Neuron (in vitro differentiated cells): ENCODE measurements around the gene SESN2.

Experiments
- H2AFZ ChIP-seq: one replicate; pipeline ENCODE4 v1.6.1; 2013; ENCODE audit warnings: low read depth, mild to moderate bottlenecking, inconsistent platforms, low read length, moderate library complexity
- H3K27me3 ChIP-seq: one replicate; pipeline ENCODE4 v1.6.1; 2013; ENCODE audit warnings: low read length; ENCODE audit not compliant: insufficient read depth
- H3K36me3 ChIP-seq: one replicate; pipeline ENCODE4 v1.6.1; 2013; ENCODE audit warnings: low read length; ENCODE audit not compliant: insufficient read depth
- H3K4me1 ChIP-seq: one replicate; pipeline ENCODE4 v1.6.1; 2013; ENCODE audit warnings: low read length; ENCODE audit not compliant: insufficient read depth
- H3K4me3 ChIP-seq: 2 replicates; pipeline ENCODE4 v1.5.1; 2013; ENCODE audit warnings: mild to moderate bottlenecking, low read length, moderate library complexity
- H3K9me3 ChIP-seq: one replicate; pipeline ENCODE4 v1.6.1; 2013; ENCODE audit warnings: low read length

SESN2 gene

GRCh38 chr1:28259252-28259933, at the start of gene SESN2:
Gene SESN2 (plus strand): TSS chr1:28259518. CDS start chr1:28259848, 330 bp downstream.
- Histone ChIP-seq H3K36me3 (peaks cover 2% of the 10 kb centered on the region), H3K4me3 (peak within 1 kb of the TSS; percentile 64), H2AFZ (peak within 1 kb of the TSS; percentile 66), H3K9me3 (no peaks in the 10 kb centered on the region), H3K4me1 (peaks cover 13% of the 10 kb centered on the region), H3K27me3 (no peaks in the 10 kb centered on the region)

GRCh38 chr1:28209700-28210099, 49.6 kb upstream of the SESN2 start:
- H3K4me3 ChIP-seq: no peak overlapping the region
- no peak overlapping the region for H2AFZ ChIP-seq
- no peaks in the 10 kb centered on the region for H3K4me1 ChIP-seq
- H3K36me3 ChIP-seq: peaks cover 66% of the 10 kb centered on the region
- H3K9me3 ChIP-seq: no peaks in the 10 kb centered on the region
- H3K27me3 ChIP-seq: no peaks in the 10 kb centered on the region

GRCh38 chr1:28213315-28213714, 46.0 kb upstream of the SESN2 start:
- H3K27me3 ChIP-seq: no peaks in the 10 kb centered on the region
- no peak overlapping the region for H3K4me3 ChIP-seq
- H3K9me3 ChIP-seq: no peaks in the 10 kb centered on the region
- no peaks in the 10 kb centered on the region for H3K4me1 ChIP-seq
- peaks cover 44% of the 10 kb centered on the region for H3K36me3 ChIP-seq
- H2AFZ ChIP-seq: no peak overlapping the region

GRCh38 chr1:28229089-28229488, 30.2 kb upstream of the SESN2 start:
- peaks cover 6% of the 10 kb centered on the region for H3K4me1 ChIP-seq
- no peaks in the 10 kb centered on the region for H3K9me3 ChIP-seq
- no peaks in the 10 kb centered on the region for H3K27me3 ChIP-seq
- H3K36me3 ChIP-seq: peaks cover 45% of the 10 kb centered on the region
- H3K4me3 ChIP-seq: no peak overlapping the region
- H2AFZ ChIP-seq: no peak overlapping the region

GRCh38 chr1:28229996-28230395, 29.3 kb upstream of the SESN2 start:
- Histone ChIP-seq H3K36me3 (peaks cover 39% of the 10 kb centered on the region), H3K4me3 (no peak overlapping the region), H3K9me3 (no peaks in the 10 kb centered on the region), H3K4me1 (peaks cover 6% of the 10 kb centered on the region), H2AFZ (no peak overlapping the region), H3K27me3 (no peaks in the 10 kb centered on the region)

GRCh38 chr1:28232558-28233263, 26.6 kb upstream of the SESN2 start, which contains the start of gene DNAJC8:
Gene DNAJC8 (minus strand): TSS chr1:28233029. CDS start chr1:28232998, 31 bp downstream.
- H3K4me3 ChIP-seq: peak within 1 kb of the TSS; percentile 65
- peak within 1 kb of the TSS; percentile 11 for H2AFZ ChIP-seq
- peaks cover 16% of the 10 kb centered on the region for H3K4me1 ChIP-seq
- no peaks in the 10 kb centered on the region for H3K9me3 ChIP-seq
- H3K36me3 ChIP-seq: peaks cover 17% of the 10 kb centered on the region
- H3K27me3 ChIP-seq: no peaks in the 10 kb centered on the region

GRCh38 chr1:28233264-28233606, 26.1 kb upstream of the SESN2 start:
- Histone ChIP-seq H3K36me3 (peaks cover 15% of the 10 kb centered on the region), H3K9me3 (no peaks in the 10 kb centered on the region), H3K27me3 (no peaks in the 10 kb centered on the region), H2AFZ (peak overlapping the region; percentile 11), H3K4me3 (peak overlapping the region; percentile 65), H3K4me1 (peaks cover 17% of the 10 kb centered on the region)

GRCh38 chr1:28235755-28236655, 23.3 kb upstream of the SESN2 start, which contains the start of gene ATP5IF1:
Gene ATP5IF1 (plus strand): TSS chr1:28236124. CDS start chr1:28236184, 60 bp downstream.
- H3K27me3 ChIP-seq: no peaks in the 10 kb centered on the region
- peaks cover 17% of the 10 kb centered on the region for H3K4me1 ChIP-seq
- H3K4me3 ChIP-seq: peak within 1 kb of the TSS; percentile 62

GRCh38 chr1:28236656-28237322, 22.5 kb upstream of the SESN2 start:
- Histone ChIP-seq H2AFZ (no peak overlapping the region), H3K9me3 (no peaks in the 10 kb centered on the region), H3K36me3 (peaks cover 3% of the 10 kb centered on the region), H3K4me1 (peaks cover 17% of the 10 kb centered on the region), H3K27me3 (no peaks in the 10 kb centered on the region), H3K4me3 (peak overlapping the region; percentile 62)

More at GRCh38 chr1:28235755-28236655, 23.3 kb upstream of the SESN2 start, which contains the start of gene ATP5IF1:
- H3K9me3 ChIP-seq: no peaks in the 10 kb centered on the region
- peaks cover 3% of the 10 kb centered on the region for H3K36me3 ChIP-seq
- H2AFZ ChIP-seq: peak within 1 kb of the TSS; percentile 39

GRCh38 chr1:28239004-28239403, 20.3 kb upstream of the SESN2 start:
- Histone ChIP-seq H3K36me3 (peaks cover 3% of the 10 kb centered on the region), H3K27me3 (no peaks in the 10 kb centered on the region), H3K9me3 (no peaks in the 10 kb centered on the region)

GRCh38 chr1:28240024-28240423, 19.3 kb upstream of the SESN2 start:
- H3K4me1 ChIP-seq: peaks cover 12% of the 10 kb centered on the region
- H2AFZ ChIP-seq: no peak overlapping the region
- H3K4me3 ChIP-seq: no peak overlapping the region
- H3K27me3 ChIP-seq: no peaks in the 10 kb centered on the region
- H3K9me3 ChIP-seq: no peaks in the 10 kb centered on the region
- H3K36me3 ChIP-seq: peaks cover 3% of the 10 kb centered on the region

More at GRCh38 chr1:28239004-28239403, 20.3 kb upstream of the SESN2 start:
- Histone ChIP-seq H3K4me1 (peaks cover 12% of the 10 kb centered on the region), H3K4me3 (no peak overlapping the region), H2AFZ (no peak overlapping the region)

GRCh38 chr1:28241638-28242241, 17.6 kb upstream of the SESN2 start:
- peaks cover 10% of the 10 kb centered on the region for H3K4me1 ChIP-seq

More at GRCh38 chr1:28241638-28242241, 17.6 kb upstream of the SESN2 start:
- H3K27me3 ChIP-seq: no peaks in the 10 kb centered on the region
- H3K9me3 ChIP-seq: no peaks in the 10 kb centered on the region
- H3K36me3 ChIP-seq: peaks cover 3% of the 10 kb centered on the region
- no peak overlapping the region for H2AFZ ChIP-seq
- no peak overlapping the region for H3K4me3 ChIP-seq
